HG03135 (cell line): ENCODE results near the gene SERTAD2.

Experiments
- ATAC-seq: cut with Tn5 transposase; IDR thresholded peaks from one replicate; pipeline ENCODE4 v1.9.1; 2021; ENCODE audit warnings: mild to moderate bottlenecking, moderate library complexity; ENCODE audit not compliant: unreplicated experiment

The SERTAD2 gene

DNA sequence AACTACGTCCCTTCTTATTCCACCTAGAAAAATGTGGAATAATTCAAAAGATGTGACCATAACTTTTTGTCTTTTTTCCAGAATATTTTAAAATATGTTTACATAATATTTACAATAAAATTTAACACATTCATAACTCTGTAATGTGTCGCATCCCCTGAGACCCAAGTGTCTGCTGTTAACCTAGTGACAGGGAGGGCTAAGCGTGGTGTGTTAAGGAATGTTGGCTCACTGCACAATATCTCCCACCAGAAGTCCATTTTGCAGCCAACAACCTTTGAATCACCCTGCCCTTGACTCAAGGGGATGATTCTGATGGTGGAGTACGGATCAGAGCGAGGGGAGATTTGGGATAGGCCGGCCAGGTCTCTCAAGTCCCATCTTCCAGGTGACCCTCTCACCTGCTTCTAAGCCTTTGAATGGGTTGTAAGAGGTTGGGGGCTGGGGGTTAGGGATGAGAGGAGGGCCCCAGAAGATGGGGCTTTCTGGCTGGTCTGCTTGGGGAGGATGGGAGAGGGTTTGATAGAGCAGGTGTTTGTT is 43.3 kb downstream of the SERTAD2 start:
- no peak for ATAC-seq

DNA sequence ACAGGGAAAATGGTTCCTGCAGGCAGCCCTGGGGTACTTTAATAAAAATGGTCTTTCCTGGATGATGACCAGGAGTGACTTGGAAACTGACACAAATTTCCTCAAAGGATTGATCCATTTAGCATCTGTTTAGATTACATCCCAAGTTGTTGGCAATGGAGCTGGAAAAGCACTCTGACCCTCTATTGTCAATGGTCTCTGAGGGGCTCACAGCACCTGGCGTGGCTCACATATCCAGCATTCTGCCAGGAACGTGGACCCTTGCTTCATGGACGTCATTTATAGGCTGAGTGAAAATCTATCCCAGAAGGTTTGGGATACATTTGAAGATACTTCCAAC is 43.8 kb downstream of the SERTAD2 start:
- ATAC-seq: no peak

DNA sequence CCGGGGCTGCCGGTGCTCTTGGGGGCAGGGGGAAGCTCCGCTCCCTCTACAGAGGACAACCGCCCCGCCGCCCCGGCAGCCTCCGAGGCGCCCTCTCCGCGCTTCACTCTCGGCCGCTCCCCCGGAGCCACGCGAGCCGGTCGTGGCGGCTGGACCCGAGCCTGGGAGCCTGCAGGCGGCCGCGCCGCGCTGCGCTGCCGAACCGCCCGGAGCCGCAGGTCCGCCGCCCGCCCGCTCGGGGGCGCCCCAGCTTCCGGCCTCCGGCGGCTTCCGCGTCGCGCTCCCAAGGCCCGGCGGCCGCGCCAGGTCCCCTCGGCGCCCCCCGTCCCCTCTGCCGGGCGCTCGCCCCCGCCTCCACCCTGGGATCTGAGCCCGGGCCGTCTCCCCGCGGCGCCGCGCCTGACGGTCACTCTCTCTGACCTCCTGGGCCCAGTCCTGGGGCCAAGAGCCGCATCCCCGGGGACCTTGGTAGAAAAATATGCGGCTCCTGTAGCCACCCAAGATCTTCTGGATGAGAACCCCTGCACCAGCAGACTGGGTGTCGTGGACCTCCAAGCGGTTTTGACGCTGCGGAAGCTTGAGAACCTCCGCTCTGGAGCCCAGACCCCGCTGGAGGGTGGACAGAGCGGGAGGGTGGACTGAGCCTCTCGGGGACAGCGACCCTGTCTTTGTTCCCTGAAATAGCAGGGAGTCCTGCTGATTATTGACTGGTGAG is 44.3 kb downstream of the SERTAD2 start:
- peak; percentile 53 for ATAC-seq

DNA sequence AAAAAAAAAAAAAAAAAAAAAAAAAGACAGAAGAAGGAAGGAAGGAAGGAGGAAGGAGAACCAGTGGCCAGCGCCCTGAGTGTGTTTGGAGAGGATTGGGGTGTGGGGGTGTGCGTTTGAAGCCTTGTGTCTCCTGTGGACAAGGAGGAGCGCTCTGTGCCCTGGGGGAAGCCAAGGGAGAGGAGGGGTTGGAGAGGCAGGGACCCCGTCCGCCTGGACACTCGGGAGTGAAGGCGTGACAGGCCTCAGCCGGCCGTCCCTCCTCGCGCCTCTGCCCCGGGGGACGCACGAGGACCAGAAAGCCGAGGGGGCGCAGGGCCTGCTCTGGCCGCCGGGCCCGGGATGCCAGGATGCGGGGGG is 44.9 kb downstream of the SERTAD2 start:
- no peak for ATAC-seq

DNA sequence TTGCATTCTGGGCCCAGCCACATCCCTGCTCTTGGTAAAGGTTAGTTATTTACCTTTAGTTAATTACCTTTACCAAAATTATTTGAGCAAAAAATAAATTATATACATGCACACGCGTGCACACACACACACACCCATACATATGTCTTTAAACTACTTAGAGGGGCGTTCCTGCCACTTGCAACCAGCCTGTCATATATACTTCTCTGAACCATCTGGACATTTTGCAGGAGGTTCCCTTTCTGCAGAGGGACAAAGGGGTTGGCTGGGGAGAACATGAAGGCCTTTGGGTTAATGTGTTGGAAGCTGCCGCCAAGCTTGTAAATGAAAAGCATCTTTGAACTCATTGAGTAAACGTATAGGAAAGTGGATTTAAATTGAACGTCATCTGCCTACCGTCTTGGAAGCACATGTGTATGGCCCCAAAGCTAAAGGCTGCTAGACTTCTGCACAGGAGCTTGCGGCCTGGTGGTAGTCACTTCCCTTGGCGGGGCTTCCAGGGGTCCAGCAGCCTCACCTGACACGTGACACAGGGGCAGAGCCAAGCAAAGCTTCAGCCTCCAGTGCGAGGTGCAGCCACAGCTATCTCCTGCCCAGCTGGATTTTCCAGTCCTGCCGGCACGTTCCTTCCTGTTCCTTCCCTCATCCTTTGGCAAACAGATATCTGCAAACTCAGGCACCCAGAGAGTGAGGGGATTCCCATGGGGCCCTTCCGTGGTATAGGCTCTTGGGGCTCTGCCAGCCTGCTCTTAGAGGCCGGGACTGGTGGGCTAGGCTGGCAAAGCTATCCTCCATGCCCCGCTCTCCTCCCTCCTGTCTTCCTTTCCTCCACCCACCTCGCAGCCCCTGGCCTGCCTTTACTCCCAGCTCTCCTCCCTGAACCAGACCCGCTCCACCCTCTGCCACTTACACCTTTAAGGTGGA is 46.1 kb downstream of the SERTAD2 start:
- ATAC-seq: no peak

DNA sequence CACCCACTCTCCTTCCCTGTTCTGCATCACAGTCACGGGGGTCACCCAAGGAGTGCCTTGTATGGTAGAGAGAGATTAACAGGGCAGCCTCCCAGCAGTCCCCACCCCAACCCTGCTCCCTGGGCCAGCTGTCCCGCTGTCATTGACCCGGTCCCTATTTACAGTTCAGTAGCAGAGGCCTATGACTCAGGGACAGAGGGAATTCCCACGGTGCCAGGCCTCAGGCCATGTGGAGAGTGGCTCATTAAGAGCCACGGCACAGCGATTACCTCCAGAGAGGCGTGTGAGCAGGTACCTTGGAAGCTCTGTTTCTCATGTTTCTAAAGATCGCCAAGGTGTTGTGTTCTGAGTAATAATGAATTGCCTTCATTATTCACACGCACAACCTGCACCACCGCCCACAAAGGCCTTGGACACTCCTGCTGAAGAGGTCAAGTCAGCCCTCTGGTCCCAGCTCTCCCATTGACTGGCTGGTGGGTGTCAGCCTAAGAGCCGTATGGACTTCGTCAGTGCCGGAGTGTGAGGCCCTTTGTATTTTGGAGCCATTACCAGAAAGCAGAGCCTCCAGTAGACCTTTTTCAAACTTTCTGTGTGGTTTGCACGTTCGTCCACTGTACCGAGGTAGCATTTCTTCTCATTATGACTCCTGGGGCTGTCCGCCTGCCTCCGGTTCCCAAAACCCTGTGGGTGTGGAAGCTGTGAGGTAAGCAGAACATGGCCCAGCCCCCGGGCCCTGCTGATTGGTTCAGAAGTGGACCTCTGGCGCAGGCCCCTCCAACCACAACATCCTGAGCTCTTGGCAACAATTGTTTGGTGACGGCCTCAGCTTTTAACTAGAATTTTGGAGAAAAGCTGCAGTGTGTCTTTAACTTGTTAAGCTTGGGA is 47.0 kb downstream of the SERTAD2 start:
- ATAC-seq: peak; percentile 86

DNA sequence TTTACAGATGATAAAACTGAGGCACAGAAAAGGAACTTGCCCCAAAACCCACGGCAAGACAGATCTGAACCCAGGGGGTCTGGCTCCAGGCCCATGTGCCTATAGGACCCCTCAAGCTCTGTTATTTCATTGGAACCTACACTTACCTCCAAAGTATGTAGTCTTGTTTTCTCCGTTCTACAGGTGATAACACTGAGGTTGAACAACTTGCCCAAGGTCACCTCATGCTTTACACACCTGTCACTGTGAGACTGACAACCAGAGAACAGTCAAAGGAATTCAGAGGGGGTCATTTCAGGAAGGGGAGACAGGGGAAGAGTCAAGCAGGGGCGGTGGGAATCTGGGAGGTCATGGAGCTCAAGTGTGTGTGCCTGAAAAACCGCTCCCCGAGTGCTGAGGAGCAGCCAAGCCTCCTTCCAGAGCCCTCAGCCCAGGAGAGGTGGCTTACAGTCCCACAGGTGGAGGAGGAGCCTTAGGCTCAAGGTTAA is 47.7 kb downstream of the SERTAD2 start:
- no peak for ATAC-seq

DNA sequence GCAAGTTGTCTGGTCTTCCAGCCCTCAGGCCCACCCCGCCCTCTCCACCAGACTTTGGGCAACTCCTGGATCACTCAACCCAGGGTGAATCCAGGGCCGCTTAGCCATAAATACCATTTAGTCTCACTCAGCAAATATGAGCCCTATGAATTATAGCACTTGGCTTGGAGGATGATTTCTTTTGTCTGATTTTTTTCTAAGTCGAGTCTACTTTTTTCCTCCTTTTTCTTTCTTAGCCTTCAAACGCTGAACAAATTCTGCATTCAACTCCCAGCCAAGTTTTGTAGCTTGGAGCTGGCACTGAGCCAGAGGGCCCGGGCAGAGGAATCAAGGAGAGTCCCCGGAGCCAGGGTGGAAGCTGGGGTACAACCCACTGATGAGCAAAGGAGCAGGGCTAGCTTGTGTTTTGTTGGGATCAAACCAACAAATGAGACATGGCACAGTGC is 48.7 kb downstream of the SERTAD2 start:
- no peak for ATAC-seq

DNA sequence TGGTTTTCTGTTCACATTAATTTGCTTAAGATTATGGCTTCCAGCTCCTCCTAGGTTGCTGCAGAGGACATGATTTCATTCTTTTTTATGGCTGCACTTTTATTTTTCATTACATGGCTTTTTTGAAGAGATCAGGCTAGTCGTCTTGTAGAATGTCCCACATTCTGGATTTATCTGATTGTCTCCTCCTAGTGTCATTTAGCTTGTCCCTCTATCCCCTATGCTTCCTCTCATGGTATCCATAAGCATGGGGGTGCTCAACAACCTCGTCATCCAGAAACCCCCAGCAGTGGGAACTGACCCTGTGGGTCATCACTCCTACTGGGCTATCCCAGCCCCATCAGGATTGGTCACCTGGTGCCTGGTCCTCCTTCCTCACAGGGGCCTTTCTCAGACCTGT is 49.6 kb downstream of the SERTAD2 start:
- ATAC-seq: no peak

DNA sequence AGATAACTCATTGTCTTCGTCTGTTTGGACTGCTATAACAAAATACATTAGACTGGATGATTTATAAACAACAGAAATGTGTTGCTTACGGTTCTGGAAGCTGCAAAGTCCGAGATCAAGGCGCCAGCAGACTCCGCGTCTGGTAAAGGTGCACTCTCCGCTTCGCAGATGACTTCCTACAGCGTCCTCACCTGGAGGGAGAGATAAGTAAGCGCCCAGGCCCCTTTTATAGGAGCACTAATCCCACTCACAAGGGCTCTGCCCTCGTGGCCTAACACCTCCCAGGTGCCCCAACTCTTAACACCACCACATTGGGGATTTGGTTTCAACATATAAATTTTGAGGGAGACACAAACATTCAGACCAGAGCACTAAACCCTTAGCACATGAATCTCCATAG is 51.3 kb downstream of the SERTAD2 start:
- no peak for ATAC-seq

DNA sequence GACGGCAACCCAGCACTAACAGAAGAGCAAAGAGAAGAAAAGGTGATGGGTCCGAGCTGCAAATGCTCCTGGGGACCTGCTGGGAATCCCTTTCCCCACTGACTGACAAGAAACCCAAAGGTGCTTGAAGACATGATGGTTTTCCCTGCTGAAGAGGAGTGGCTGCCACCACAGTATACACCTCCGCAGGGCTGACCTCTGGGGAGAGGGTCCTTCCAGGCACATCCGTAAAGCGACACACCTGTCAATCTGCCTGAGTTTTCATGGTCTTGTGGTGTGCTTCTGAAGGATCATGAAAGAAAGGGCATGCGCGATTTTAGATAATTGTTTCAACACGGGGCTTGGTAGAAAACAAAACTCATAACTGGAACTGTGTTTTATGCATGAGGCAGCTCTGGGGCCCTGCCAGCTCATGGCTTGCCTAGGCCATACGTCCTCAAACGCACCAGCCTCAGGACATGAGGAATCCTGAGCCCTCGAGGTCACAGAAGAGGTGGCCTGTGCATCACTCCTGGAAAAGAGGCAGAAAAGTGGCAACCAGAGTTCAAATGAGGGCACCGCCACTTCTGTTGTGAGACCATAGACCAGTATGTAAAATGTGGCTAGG is 51.8 kb downstream of the SERTAD2 start:
- no peak for ATAC-seq

DNA sequence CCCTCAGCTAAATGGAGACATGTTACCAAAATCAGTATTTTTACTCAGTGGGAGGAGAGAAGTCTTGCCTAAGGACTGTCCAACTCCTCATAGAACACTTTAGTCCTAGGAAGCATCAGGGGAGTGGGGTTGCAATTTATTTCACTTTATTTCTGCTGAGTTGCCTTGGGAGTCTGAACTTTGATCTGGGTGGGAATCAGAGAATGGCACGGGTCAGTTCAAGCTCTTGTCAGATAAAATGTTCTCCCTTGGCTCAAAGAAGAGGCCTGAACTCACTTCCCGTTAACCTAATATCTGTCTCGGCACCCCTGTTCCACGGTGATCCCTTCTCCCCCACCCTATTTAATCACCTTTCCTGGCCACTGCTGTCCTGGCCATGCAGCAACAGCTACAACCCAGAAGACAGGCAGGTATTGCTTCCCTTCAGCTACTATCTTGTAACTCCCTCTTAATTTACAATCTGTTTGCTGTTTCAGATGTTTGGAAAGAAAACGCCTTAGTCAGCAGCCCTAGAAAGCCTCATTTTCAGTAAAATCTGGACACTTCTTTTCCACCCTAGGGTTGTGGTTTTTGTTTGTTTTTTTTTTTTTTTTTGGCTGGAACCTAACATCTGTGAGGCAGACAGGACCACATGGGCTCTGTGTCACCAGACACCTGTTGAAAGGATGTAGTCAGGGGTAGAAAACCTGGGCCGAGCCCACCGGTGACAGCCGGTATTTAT is 52.5 kb downstream of the SERTAD2 start:
- ATAC-seq: no peak

DNA sequence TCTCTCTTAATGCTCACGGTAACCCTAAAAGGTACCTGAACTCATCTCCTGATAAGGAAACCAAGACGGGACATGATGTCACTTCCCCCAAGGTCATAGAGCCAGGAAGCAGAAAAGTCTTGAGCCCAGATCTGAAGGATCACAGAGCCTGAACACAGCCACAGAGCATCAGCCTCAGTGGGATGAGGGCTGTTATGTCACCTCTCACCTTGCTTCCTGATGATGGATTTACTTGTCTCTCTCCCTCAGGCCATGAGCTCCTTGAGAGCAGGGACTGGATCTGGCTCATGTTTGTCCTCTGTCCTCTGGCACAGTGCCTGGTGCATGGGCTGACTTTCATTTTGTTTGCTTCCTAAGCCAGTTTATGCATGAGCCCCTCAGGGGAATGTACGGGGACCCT is 54.2 kb downstream of the SERTAD2 start:
- ATAC-seq: no peak

DNA sequence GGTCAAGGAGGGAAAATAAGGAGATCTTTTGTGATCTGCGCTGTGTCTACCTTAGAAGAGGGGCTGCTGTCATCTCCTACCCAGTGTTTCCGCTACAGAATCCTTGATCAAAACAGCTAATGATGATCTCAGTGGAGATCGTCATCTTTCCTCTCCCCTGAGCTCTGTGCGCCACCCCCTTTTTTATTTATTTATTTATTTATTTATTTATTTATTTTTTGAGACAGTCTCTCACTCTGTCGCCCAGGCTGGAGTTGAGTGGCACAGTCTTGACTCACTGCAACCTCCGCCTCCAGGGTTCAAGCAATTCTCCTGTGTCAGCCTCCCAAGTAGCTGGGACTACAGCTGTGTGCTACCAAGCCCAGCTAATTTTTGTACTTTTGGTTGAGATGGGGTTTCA is 55.5 kb downstream of the SERTAD2 start:
- no peak for ATAC-seq

DNA sequence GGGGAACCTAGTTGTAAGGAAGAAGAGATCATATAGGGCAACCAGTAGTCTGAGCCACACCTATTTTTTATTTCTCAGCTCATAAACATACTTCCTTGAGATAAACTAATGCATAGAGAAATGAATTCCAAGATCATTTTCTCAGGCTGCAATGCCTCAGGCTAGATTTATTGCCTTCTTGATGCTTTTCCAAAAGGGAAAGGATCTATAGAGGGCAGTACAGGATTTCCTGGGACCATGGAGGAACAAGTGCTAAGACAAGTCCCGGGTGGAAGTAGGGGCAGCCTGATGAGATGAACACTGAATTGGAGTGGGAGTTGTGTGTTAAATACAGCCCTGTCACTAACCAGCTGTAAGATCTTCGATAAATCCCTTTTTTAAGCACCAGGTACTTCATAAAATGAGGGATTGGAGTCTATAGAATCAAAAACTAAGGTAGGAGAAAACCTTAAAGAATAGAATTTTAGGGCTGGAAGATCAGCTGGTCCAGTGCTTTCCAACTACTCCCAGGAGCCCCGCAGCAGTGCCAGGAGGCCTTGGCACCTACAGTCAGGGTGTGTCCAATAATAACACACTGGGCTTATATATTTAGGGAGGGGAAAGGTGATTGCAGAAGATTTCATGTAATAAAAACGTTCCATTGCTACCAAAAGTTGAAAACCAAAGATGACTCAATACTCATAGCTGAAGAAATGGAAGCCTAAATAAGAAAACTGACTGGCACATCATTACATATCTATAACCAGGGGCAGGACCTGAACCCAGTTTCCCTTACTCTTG is 58.1 kb downstream of the SERTAD2 start:
- no peak for ATAC-seq

DNA sequence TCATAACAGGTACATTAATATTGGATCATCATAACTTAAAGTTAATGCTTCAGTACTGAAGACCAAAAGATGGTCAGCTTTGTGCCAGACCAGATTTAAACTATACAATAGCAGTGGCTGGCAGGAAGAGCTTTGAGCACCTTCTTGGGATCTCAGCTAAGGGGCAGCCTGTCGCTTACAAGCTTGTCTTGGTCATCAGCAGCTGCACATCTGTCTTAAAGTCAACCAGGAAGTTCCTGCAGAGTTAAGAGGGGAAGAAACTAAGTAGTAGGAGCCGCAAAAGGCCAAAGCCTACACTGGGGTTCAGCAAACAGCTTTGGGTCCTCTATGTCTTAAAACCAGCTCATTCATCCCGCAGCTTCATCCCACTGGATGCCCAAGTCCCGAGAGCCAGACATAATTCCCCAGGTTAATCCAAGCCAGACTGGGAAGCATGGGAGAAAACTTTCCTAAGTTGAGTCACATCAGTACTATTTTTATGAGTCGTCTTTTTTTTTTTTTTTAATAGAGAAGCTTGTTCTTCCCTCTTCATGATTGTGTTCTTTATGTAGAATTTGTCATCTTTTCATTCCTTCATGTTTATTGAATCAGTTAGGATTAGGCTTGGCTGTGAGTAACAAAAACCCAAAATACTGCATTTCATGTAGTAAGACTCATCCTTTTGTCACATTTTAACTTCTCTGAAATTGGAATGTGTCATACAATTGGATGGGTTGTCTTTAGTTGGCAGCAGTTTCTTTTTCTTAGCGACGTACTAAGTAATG is 59.3 kb downstream of the SERTAD2 start:
- no peak for ATAC-seq

DNA sequence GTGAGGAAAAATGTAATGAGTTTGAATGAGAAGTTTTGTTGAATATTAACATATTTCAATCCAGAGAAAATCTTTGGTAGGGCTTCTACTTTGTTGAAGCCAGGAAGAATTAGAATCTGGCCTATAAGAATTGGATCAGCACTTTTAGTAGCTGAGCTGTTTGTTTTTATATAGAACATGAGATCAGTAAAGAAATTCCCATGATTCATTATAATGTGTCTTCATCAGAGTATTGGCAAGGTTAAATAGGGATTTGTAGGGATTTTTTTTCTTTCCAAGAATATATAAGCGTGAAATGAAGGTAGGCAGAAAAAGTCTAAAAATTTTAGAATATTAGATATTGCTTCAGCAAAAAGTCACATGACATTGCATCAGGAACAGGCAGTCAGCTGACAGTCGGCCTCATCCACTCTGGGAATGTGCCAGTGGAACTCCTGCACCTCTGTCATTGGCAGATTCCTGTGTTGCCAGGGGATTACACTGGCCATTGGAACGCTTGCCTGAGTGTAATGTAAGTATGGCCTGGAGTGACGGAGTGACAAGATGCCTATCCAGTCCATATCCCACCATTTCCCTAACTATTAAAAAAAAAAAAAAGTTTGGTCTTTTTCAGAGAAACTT is 60.6 kb downstream of the SERTAD2 start:
- no peak for ATAC-seq

DNA sequence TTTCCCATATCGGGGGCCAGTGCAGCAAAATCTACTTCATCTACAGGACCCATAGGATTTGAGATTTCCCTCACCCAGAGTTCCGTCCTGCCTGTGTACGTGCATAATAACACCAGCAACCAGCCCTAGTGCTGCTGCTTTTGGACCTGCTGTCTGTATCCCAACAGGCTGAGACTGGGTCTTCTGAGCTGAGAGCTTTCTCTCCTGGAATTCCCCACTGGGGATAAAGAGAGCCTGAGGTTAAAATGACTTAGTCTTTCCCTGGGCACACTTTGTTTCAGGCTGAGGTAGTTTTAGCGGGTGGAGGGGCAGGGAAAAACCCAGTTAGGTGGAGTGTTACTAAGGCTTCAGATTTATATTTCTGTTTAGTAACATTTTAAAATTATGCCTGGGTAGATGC is 62.5 kb downstream of the SERTAD2 start:
- no peak for ATAC-seq
